SK-N-SH (cell line): ENCODE results near the gene HTR7.

ENCODE experiments used
- CTCF ChIP-seq: fragments of 200-600 bp; sonication (generic); IDR thresholded peaks from 2 replicates; pipeline ENCODE4 v1.6.1; 2017; ENCODE audit warnings: antibody characterized with exemption, mild to moderate bottlenecking, moderate library complexity
- FOXM1 ChIP-seq: IDR thresholded peaks from 2 replicates; pipeline ENCODE4 v1.4.0; 2012; ENCODE audit warnings: low read depth, mild to moderate bottlenecking
- USF2 ChIP-seq: fragments of 150-350 bp; IDR thresholded peaks from 2 replicates; pipeline ENCODE4 v1.6.1; 2017; ENCODE audit warnings: antibody characterized with exemption, low read length, low read depth, borderline replicate concordance
- TF ChIP-seq, protein P1 (sequence below): IDR thresholded peaks from 2 replicates; pipeline ENCODE4 v1.4.0; 2012; ENCODE audit warnings: low read depth

GRCh38 chr10:90885176-90885575 lies 27.3 kb upstream of the HTR7 start:
- TF ChIP-seq CTCF (no peak), USF2 (no peak), FOXM1 (no peak)
- TF ChIP-seq, protein P1, sequence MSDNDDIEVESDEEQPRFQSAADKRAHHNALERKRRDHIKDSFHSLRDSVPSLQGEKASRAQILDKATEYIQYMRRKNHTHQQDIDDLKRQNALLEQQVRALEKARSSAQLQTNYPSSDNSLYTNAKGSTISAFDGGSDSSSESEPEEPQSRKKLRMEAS = no peak
